IMR-90 (cell line): ENCODE measurements around the gene PRKD1. TPM values are rescaled to one million over a fixed set of nuclear protein-coding genes. Genes with fewer than 3 reads are reported as not detected.
A peak's percentile ranks its signal among the peaks of the same experiment; 100 is the strongest.

ENCODE experiments used
- ATAC-seq: fragments of 200-7000 bp; cut with Tn5 transposase; 2 replicates; pipeline ENCODE4 v1.9.1; 2020; ENCODE audit warnings: low read depth, mild to moderate bottlenecking, moderate library complexity
- BruUV-seq: library from RNA; stranded (reverse); fragments of 400-500 nt; replicated peaks from 2 replicates; lab custom pipeline; 2021; lab: Mats Ljungman, UMichigan
- CTCF ChIA-PET: fragments of 300-600 bp; formaldehyde crosslinking; extraction: SDS; loops from one replicate; lab custom pipeline; 2021; ENCODE audit warnings: antibody characterized with exemption; lab: Yijun Ruan, JAX
- POLR2A ChIA-PET: fragments of 300-600 bp; sonication (Branson Sonifier 250); formaldehyde crosslinking; loops from one replicate; lab custom pipeline; 2022; ENCODE audit warnings: antibody characterized with exemption; ENCODE audit not compliant: unreplicated experiment; lab: Charles Lee
- DNase-seq: peaks from one replicate; pipeline ENCODE4 v3.0.0; 2013
- H2AFZ ChIP-seq: replicated peaks from 2 replicates; pipeline ENCODE3; 2013; ENCODE audit warnings: low read length, mild to moderate bottlenecking; ENCODE audit not compliant: poor library complexity
- H2AK5ac ChIP-seq: 2 replicates; pipeline ENCODE4 v1.6.1; 2013; ENCODE audit warnings: low read depth, low read length, inconsistent platforms
- H2AK9ac ChIP-seq: replicated peaks from 2 replicates; pipeline ENCODE3; 2013; ENCODE audit warnings: mild to moderate bottlenecking, low read depth, low read length, moderate library complexity; ENCODE audit not compliant: poor library complexity
- H2BK120ac ChIP-seq: 2 replicates; pipeline ENCODE4 v1.6.1; 2013; ENCODE audit warnings: low read depth, low read length, inconsistent platforms
- H2BK15ac ChIP-seq: 3 replicates; pipeline ENCODE4 v1.6.1; 2013; ENCODE audit warnings: low read depth, low read length, inconsistent platforms
- H2BK20ac ChIP-seq: 2 replicates; pipeline ENCODE4 v1.6.1; 2013; ENCODE audit warnings: low read depth, mild to moderate bottlenecking, inconsistent platforms, low read length, moderate library complexity
- H2BK5ac ChIP-seq: 2 replicates; pipeline ENCODE4 v1.6.1; 2013; ENCODE audit warnings: mild to moderate bottlenecking, low read depth, low read length, inconsistent platforms; ENCODE audit not compliant: poor library complexity, severe bottlenecking
- H3K14ac ChIP-seq: replicated peaks from 2 replicates; pipeline ENCODE4 v1.6.1; 2013; ENCODE audit warnings: low read depth, low read length, inconsistent platforms
- H3K18ac ChIP-seq: 2 replicates; pipeline ENCODE4 v1.6.1; 2013; ENCODE audit warnings: low read depth, low read length, control low read depth
- H3K23ac ChIP-seq: 2 replicates; pipeline ENCODE4 v1.6.1; 2013; ENCODE audit warnings: low read depth, low read length, inconsistent platforms
- H3K27ac ChIP-seq: 2 replicates; pipeline ENCODE4 v1.5.1; 2013; ENCODE audit warnings: mild to moderate bottlenecking, control low read depth, low read length; ENCODE audit not compliant: insufficient read depth
- H3K27me3 ChIP-seq: 2 replicates; pipeline ENCODE4 v1.6.1; 2013; ENCODE audit warnings: low read length; ENCODE audit not compliant: control insufficient read depth, insufficient read depth
- H3K36me3 ChIP-seq: 2 replicates; pipeline ENCODE4 v1.6.1; 2013; ENCODE audit warnings: low read length, mixed read lengths; ENCODE audit not compliant: control insufficient read depth, insufficient read depth
- H3K4ac ChIP-seq: 2 replicates; pipeline ENCODE4 v1.6.1; 2013; ENCODE audit warnings: low read depth, low read length, inconsistent platforms
- H3K4me1 ChIP-seq: 2 replicates; pipeline ENCODE4 v1.6.1; 2013; ENCODE audit warnings: low read length, mixed read lengths; ENCODE audit not compliant: control insufficient read depth, insufficient read depth
- H3K4me2 ChIP-seq: 2 replicates; pipeline ENCODE4 v1.6.1; 2013; ENCODE audit warnings: low read depth, mild to moderate bottlenecking, control low read depth, low read length, moderate library complexity
- H3K4me3 ChIP-seq: 2 replicates; pipeline ENCODE4 v1.5.1; 2013; ENCODE audit warnings: low read depth, mild to moderate bottlenecking, control low read depth, low read length, moderate library complexity; ENCODE audit not compliant: insufficient read depth
- H3K56ac ChIP-seq: 2 replicates; pipeline ENCODE4 v1.6.1; 2013; ENCODE audit warnings: low read length, inconsistent platforms; ENCODE audit not compliant: insufficient read depth; ENCODE audit errors: extremely low read depth
- H3K79me1 ChIP-seq, 2 experiments: 2 replicates each; pipeline ENCODE4 v1.6.1; 2013; ENCODE audit warnings: low read length in 2 of 2, inconsistent platforms in 1 of 2, low read depth in 1 of 2
- H3K9ac ChIP-seq: 2 replicates; pipeline ENCODE4 v1.6.1; 2013; ENCODE audit warnings: low read depth, low read length, control low read depth
- H3K9me1 ChIP-seq: 2 replicates; pipeline ENCODE4 v1.6.1; 2013; ENCODE audit warnings: low read length, inconsistent platforms; ENCODE audit not compliant: insufficient read depth
- H3K9me3 ChIP-seq: 2 replicates; pipeline ENCODE4 v1.6.1; 2013; ENCODE audit warnings: low read length; ENCODE audit not compliant: control insufficient read depth, insufficient read depth
- H4K20me1 ChIP-seq: 2 replicates; pipeline ENCODE4 v1.6.1; 2013; ENCODE audit warnings: low read length, inconsistent platforms; ENCODE audit not compliant: insufficient read depth
- H4K5ac ChIP-seq: 2 replicates; pipeline ENCODE4 v1.6.1; 2013; ENCODE audit warnings: mild to moderate bottlenecking, low read depth, low read length, control low read depth
- H4K8ac ChIP-seq, 2 experiments: 2 replicates each; pipeline ENCODE4 v1.6.1; 2013; ENCODE audit warnings: low read depth in 2 of 2, low read length in 2 of 2, control low read depth in 1 of 2, inconsistent platforms in 1 of 2
- H4K91ac ChIP-seq: 2 replicates; pipeline ENCODE4 v1.6.1; 2013; ENCODE audit warnings: low read depth, low read length, inconsistent platforms; ENCODE audit not compliant: insufficient read depth
- CEBPB ChIP-seq: IDR thresholded peaks from 2 replicates; pipeline ENCODE4 v1.6.1; 2012; ENCODE audit warnings: low read depth, low read length, improper control_type of control experiment
- FOS ChIP-seq: fragments of 150-350 bp; IDR thresholded peaks from 2 replicates; pipeline ENCODE4 v1.6.1; 2016; ENCODE audit warnings: low read depth, low read length
- MAFK ChIP-seq: IDR thresholded peaks from 2 replicates; pipeline ENCODE4 v1.6.1; 2012; ENCODE audit warnings: low read depth, low read length, improper control_type of control experiment
- MAZ ChIP-seq: IDR thresholded peaks from 2 replicates; pipeline ENCODE4 v1.6.1; 2012; ENCODE audit warnings: low read depth, mild to moderate bottlenecking, low read length, improper control_type of control experiment, moderate library complexity, borderline replicate concordance
- MXI1 ChIP-seq: IDR thresholded peaks from 2 replicates; pipeline ENCODE4 v1.6.1; 2012; ENCODE audit warnings: low read depth, mild to moderate bottlenecking, low read length, moderate library complexity, borderline replicate concordance
- POLR2A ChIP-seq: IDR thresholded peaks from 2 replicates; pipeline ENCODE4 v1.6.1; 2012; ENCODE audit warnings: mild to moderate bottlenecking, low read depth, low read length
- RAD21 ChIP-seq: IDR thresholded peaks from 2 replicates; pipeline ENCODE4 v1.6.1; 2012; ENCODE audit warnings: low read length, improper control_type of control experiment
- RCOR1 ChIP-seq: IDR thresholded peaks from 2 replicates; pipeline ENCODE4 v1.6.1; 2012; ENCODE audit warnings: mild to moderate bottlenecking, low read length, improper control_type of control experiment; ENCODE audit not compliant: insufficient replicate concordance
- RFX5 ChIP-seq: IDR thresholded peaks from 2 replicates; pipeline ENCODE4 v1.8.0; 2012; ENCODE audit warnings: low read depth, mild to moderate bottlenecking, low read length, moderate library complexity
- SMC3 ChIP-seq: fragments of 150-350 bp; IDR thresholded peaks from 2 replicates; pipeline ENCODE4 v1.6.1; 2016; ENCODE audit warnings: low read depth, mild to moderate bottlenecking, antibody characterized with exemption, low read length, moderate library complexity
- USF2 ChIP-seq: fragments of 150-350 bp; IDR thresholded peaks from 2 replicates; pipeline ENCODE4 v1.6.1; 2017; ENCODE audit warnings: mild to moderate bottlenecking, antibody characterized with exemption, low read length, low read depth
- WGBS, 2 experiments: methylation state at CpG; one replicate each; pipeline versions ENCODE4 v1.1.5 to v1.1.7; 2013; ENCODE audit warnings: missing lambda C conversion rate in 2 of 2; ENCODE audit not compliant: insufficient read length in 1 of 2; ENCODE audit errors: extremely low coverage in 2 of 2; 5-methylcytosine and 5-hydroxymethylcytosine counted together
- dilution Hi-C: fragments of 300-500 bp; cut with HindIII; formaldehyde crosslinking; loops from one replicate; pipeline ENCODE4 v1.14.3; 2018; ENCODE audit warnings: low sequenced_read_pairs; ENCODE audit not compliant: unreplicated experiment
- in situ Hi-C: fragments of 300-500 bp; cut with MboI; formaldehyde crosslinking; loops from 3 replicates; pipeline ENCODE4 v1.14.3; 2019; ENCODE audit warnings: low sequenced_read_pairs, inconsistent platforms, mixed read lengths
- intact Hi-C: fragments of 100-400 bp; cut with micrococcal nuclease; formaldehyde crosslinking; loops from 2 replicates; pipeline ENCODE4 v1.10.0; 2022
- polyA plus RNA-seq, 3 experiments: library from polyadenylated mRNA; depleted of rRNA; stranded (reverse); fragments of >200 nt; gene quantifications; 2 replicates each; pipeline ENCODE4 v1.2.3, GENCODE V29; 2012; ENCODE audit warnings: low replicate concordance in 1 of 3
- total RNA-seq: library from RNA; depleted of rRNA; stranded (reverse); fragments of >200 nt; gene quantifications from 2 replicates; pipeline ENCODE4 v1.2.3, GENCODE V29; 2012
- TF ChIP-seq, protein P1 (sequence below): fragments of 150-350 bp; IDR thresholded peaks from 2 replicates; pipeline ENCODE4 v1.6.1; 2016; ENCODE audit warnings: low read depth, mild to moderate bottlenecking, low read length, moderate library complexity, borderline replicate concordance
- TF ChIP-seq, protein P2 (sequence below): conservative IDR thresholded peaks from 2 replicates; pipeline ENCODE4 v1.5.1; 2012; ENCODE audit warnings: mild to moderate bottlenecking, low read depth, low read length, improper control_type of control experiment

The PRKD1 gene
- total and polyA plus RNA-seq, 2 of the 4 experiments (the other 2 are of a cell fraction), result 12.9 to 14.2 TPM

DNA sequence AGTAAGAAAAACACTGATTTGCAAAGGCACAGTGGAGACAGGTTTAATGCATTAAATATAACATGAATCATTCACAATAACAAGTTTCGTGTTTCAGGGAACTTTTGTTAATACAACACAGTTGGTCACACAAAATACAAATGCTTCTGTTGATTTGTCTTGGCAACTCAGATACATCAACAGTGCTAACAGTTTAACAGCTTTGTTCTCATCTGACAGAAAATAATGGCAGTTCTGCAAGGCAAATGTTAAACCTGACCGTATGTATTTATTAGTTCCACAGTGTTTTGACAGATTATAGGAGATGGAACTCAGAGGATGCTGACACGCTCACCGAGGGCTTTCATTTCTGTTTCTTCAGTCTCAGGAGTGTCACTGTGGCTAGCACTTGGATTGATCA lies 350.7 kb downstream of the PRKD1 start:
- Histone ChIP-seq H3K14ac (no peak overlapping the region), H3K79me1 (no peaks in the 10 kb centered on the region), H2AFZ (no peak overlapping the region), H3K9ac (no peak overlapping the region), H3K36me3 (peaks cover 2% of the 10 kb centered on the region; the same call in 1 of the 2 replicates), H3K4me2 (0 out of 2 replicates have a peak overlapping the region, but pooled peaks have one; percentile 10), H2BK20ac (no peak overlapping the region), H2BK15ac (no peak overlapping the region), H3K9me1 (no peaks in the 10 kb centered on the region), H3K9me3 (no peaks in the 10 kb centered on the region), H3K4me3 (no peak overlapping the region), H4K91ac (no peak overlapping the region), H4K8ac (no peak overlapping the region), H3K23ac (no peak overlapping the region), H3K4ac (no peak overlapping the region), H3K18ac (no peak overlapping the region), H3K4me1 (peaks cover 3% of the 10 kb centered on the region; the same call in 1 of the 2 replicates), H4K5ac (no peak overlapping the region), H2BK120ac (no peak overlapping the region), H2AK9ac (no peak overlapping the region), H2BK5ac (no peak overlapping the region), H3K27me3 (no peaks in the 10 kb centered on the region), H4K20me1 (no peaks in the 10 kb centered on the region), H2AK5ac (no peak overlapping the region), H3K56ac (no peak overlapping the region), H3K27ac (no peak overlapping the region)
- POLR2A ChIA-PET, result no interaction called here
- ATAC-seq (peak; percentile 44), DNase-seq (peak; percentile 42)
- WGBS, 2 experiments, result no CpG with 5 or more reads among the region's 4 CpGs
- BruUV-seq, result TSS peak; percentile 62
- intact Hi-C loops (no loop called here), dilution Hi-C loops (no loop called here), in situ Hi-C loops (no loop called here)
- CTCF ChIA-PET, result no interaction called here
- TF ChIP-seq MAFK, result no peak
- TF ChIP-seq, protein P1, sequence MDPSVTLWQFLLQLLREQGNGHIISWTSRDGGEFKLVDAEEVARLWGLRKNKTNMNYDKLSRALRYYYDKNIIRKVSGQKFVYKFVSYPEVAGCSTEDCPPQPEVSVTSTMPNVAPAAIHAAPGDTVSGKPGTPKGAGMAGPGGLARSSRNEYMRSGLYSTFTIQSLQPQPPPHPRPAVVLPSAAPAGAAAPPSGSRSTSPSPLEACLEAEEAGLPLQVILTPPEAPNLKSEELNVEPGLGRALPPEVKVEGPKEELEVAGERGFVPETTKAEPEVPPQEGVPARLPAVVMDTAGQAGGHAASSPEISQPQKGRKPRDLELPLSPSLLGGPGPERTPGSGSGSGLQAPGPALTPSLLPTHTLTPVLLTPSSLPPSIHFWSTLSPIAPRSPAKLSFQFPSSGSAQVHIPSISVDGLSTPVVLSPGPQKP, result no peak
- TF ChIP-seq POLR2A, result no peak
- TF ChIP-seq, protein P2, sequence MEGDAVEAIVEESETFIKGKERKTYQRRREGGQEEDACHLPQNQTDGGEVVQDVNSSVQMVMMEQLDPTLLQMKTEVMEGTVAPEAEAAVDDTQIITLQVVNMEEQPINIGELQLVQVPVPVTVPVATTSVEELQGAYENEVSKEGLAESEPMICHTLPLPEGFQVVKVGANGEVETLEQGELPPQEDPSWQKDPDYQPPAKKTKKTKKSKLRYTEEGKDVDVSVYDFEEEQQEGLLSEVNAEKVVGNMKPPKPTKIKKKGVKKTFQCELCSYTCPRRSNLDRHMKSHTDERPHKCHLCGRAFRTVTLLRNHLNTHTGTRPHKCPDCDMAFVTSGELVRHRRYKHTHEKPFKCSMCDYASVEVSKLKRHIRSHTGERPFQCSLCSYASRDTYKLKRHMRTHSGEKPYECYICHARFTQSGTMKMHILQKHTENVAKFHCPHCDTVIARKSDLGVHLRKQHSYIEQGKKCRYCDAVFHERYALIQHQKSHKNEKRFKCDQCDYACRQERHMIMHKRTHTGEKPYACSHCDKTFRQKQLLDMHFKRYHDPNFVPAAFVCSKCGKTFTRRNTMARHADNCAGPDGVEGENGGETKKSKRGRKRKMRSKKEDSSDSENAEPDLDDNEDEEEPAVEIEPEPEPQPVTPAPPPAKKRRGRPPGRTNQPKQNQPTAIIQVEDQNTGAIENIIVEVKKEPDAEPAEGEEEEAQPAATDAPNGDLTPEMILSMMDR, result no peak
- no peak for TF ChIP-seq CEBPB
- no peak for TF ChIP-seq RAD21
- TF ChIP-seq SMC3, result no peak
- no peak for TF ChIP-seq RCOR1
- TF ChIP-seq MAZ, result no peak
- no peak for TF ChIP-seq RFX5
- TF ChIP-seq MXI1, result no peak
- no peak for TF ChIP-seq USF2
- no peak for TF ChIP-seq FOS
